Astrocyte (in vitro differentiated cells and primary cell): ENCODE measurements around the gene PCED1B. TPM values are rescaled to one million over a fixed set of nuclear protein-coding genes. Genes with fewer than 3 reads are reported as not detected.
A peak's percentile ranks its signal among the peaks of the same experiment; 100 is the strongest.

Experiments used
- DNase-seq: peaks from one replicate; pipeline ENCODE4 v3.0.0-alpha.2; 2010; ENCODE audit warnings: low read depth
- FAIRE-seq: peaks from 2 replicates; lab custom pipeline; 2011; peaks lifted over from hg19 to GRCh38; lab: Jason Lieb, UNC
- H2AFZ ChIP-seq: 2 replicates; pipeline ENCODE4 v1.6.0; 2012; ENCODE audit warnings: low read depth, low read length, inconsistent platforms
- H3K27ac ChIP-seq: 2 replicates; pipeline ENCODE4 v1.5.1; 2011; ENCODE audit warnings: low read depth, low read length, inconsistent platforms
- H3K27me3 ChIP-seq: 2 replicates; pipeline ENCODE4 v1.6.0; 2011; ENCODE audit warnings: low read length, inconsistent platforms; ENCODE audit not compliant: insufficient read depth
- H3K36me3 ChIP-seq: 2 replicates; pipeline ENCODE4 v1.5.1; 2011; ENCODE audit warnings: low read length, inconsistent platforms; ENCODE audit not compliant: insufficient read depth
- H3K4me1 ChIP-seq: 2 replicates; pipeline ENCODE4 v1.5.1; 2011; ENCODE audit warnings: low read length, inconsistent platforms; ENCODE audit not compliant: insufficient read depth
- H3K4me2 ChIP-seq: 2 replicates; pipeline ENCODE4 v1.6.0; 2012; ENCODE audit warnings: low read length, inconsistent platforms
- H3K4me3 ChIP-seq: 2 replicates; pipeline ENCODE4 v1.5.1; 2011; ENCODE audit warnings: low read depth, mild to moderate bottlenecking, low read length, inconsistent platforms; ENCODE audit not compliant: insufficient read depth
- H3K79me2 ChIP-seq: 2 replicates; pipeline ENCODE4 v1.6.0; 2012; ENCODE audit warnings: mild to moderate bottlenecking, low read length, inconsistent platforms; ENCODE audit not compliant: insufficient read depth
- H3K9ac ChIP-seq: 2 replicates; pipeline ENCODE4 v1.6.0; 2012; ENCODE audit warnings: mild to moderate bottlenecking, low read length, inconsistent platforms
- H3K9me3 ChIP-seq: 2 replicates; pipeline ENCODE4 v1.5.1; 2012; ENCODE audit warnings: low read depth, mild to moderate bottlenecking, low read length, inconsistent platforms; ENCODE audit not compliant: insufficient read depth
- H4K20me1 ChIP-seq: 2 replicates; pipeline ENCODE4 v1.6.0; 2012; ENCODE audit warnings: low read length, inconsistent platforms; ENCODE audit not compliant: insufficient read depth
- H3K27ac Mint-ChIP-seq: one replicate; pipeline ENCODE4 v1.8.0; 2021; ENCODE audit warnings: mild to moderate bottlenecking, mixed read lengths; ENCODE audit not compliant: unreplicated experiment
- H3K27me3 Mint-ChIP-seq: one replicate; pipeline ENCODE4 v1.8.0; 2021; ENCODE audit warnings: low read depth, mixed read lengths; ENCODE audit not compliant: unreplicated experiment
- H3K36me3 Mint-ChIP-seq: one replicate; pipeline ENCODE4 v1.8.0; 2021; ENCODE audit warnings: low read depth, mixed read lengths; ENCODE audit not compliant: unreplicated experiment
- H3K4me1 Mint-ChIP-seq: one replicate; pipeline ENCODE4 v1.8.0; 2021; ENCODE audit warnings: low read depth, mixed read lengths; ENCODE audit not compliant: unreplicated experiment
- H3K4me3 Mint-ChIP-seq: one replicate; pipeline ENCODE4 v1.8.0; 2021; ENCODE audit warnings: mild to moderate bottlenecking, moderate library complexity, mixed read lengths; ENCODE audit not compliant: unreplicated experiment
- H3K9me3 Mint-ChIP-seq: one replicate; pipeline ENCODE4 v1.8.0; 2021; ENCODE audit warnings: mild to moderate bottlenecking, mixed read lengths; ENCODE audit not compliant: unreplicated experiment
- EZH2 ChIP-seq: IDR thresholded peaks from 2 replicates; pipeline ENCODE4 v1.6.1; 2012; ENCODE audit warnings: mild to moderate bottlenecking, low read length, inconsistent platforms; ENCODE audit not compliant: insufficient read depth
- total RNA-seq: library from RNA; stranded (reverse); gene quantifications from 2 replicates; pipeline ENCODE4 v1.2.1, GENCODE V29; 2021
- TF ChIP-seq, protein P1 (sequence below): IDR thresholded peaks from 2 replicates; pipeline ENCODE4 v1.5.1; 2011; ENCODE audit warnings: low read depth, mild to moderate bottlenecking, inconsistent platforms, low read length, moderate library complexity; ENCODE audit not compliant: insufficient read depth

The PCED1B gene
- total RNA-seq, 1 donor from 2014 or later = 1.8 TPM

DNA sequence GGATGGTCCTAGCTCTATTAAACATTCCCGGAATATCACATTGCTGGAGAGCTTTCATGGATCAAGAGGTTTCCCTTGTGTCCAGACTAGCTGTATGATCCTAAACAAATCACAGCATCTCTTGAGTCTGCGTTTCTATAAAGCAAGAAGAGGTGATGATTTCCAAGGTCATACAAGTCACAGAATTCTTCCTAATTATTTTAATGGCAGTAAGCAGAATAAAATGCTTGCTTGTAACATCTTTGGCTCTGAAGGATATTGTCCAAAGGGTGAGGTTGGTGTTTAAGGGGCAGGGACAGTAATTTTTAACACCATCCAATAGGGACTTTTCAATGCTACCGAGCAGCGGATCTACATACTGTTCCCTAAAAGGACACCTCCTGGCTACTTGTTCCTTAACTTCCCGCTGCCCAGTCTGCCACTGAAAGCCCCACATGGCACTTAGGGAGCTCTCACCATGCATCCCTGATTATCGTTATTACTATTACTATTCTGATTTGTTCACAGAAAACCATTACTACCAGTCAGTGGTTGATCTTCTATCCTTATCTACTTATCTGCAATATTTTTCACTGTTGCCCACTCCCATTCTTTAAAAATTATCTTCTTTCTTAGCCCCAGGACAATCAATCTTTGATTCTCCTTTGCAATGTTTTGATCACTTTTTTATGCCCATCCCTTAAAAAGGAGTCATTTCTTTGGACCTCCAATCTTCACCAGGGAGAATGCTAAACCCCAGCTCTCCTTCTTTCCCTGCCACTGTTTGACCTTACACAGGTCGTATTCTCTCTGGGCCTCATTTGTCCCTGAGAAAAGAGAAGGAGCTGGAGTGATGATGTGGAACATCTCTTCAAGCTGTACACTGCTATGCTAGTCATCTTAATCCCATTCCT is 4.0 kb upstream of the PCED1B start:
- TF ChIP-seq EZH2 = no peak
- TF ChIP-seq, protein P1, sequence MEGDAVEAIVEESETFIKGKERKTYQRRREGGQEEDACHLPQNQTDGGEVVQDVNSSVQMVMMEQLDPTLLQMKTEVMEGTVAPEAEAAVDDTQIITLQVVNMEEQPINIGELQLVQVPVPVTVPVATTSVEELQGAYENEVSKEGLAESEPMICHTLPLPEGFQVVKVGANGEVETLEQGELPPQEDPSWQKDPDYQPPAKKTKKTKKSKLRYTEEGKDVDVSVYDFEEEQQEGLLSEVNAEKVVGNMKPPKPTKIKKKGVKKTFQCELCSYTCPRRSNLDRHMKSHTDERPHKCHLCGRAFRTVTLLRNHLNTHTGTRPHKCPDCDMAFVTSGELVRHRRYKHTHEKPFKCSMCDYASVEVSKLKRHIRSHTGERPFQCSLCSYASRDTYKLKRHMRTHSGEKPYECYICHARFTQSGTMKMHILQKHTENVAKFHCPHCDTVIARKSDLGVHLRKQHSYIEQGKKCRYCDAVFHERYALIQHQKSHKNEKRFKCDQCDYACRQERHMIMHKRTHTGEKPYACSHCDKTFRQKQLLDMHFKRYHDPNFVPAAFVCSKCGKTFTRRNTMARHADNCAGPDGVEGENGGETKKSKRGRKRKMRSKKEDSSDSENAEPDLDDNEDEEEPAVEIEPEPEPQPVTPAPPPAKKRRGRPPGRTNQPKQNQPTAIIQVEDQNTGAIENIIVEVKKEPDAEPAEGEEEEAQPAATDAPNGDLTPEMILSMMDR = no peak
- FAIRE-seq (no peak), DNase-seq (no peak)
- Histone ChIP-seq H4K20me1 (peaks cover 24% of the 10 kb centered on the region), H3K4me1 (peaks cover 10% of the 10 kb centered on the region), H3K36me3 (peaks cover 15% of the 10 kb centered on the region), H3K4me2 (peak overlapping the region; percentile 93), H3K9me3 (no peaks in the 10 kb centered on the region), H3K27ac (no peak overlapping the region), H3K9ac (peak overlapping the region; percentile 3), H3K4me3 (peak overlapping the region; percentile 92), H3K27me3 (no peaks in the 10 kb centered on the region), H3K79me2 (peaks cover 54% of the 10 kb centered on the region), H2AFZ (no peak overlapping the region)
- peaks cover 17% of the 10 kb centered on the region for H3K4me1 Mint-ChIP-seq
- peak overlapping the region; percentile 17 for H3K4me3 Mint-ChIP-seq
- peaks cover 2% of the 10 kb centered on the region for H3K9me3 Mint-ChIP-seq
- H3K36me3 Mint-ChIP-seq = peaks cover 1% of the 10 kb centered on the region
- peaks cover 9% of the 10 kb centered on the region for H3K27me3 Mint-ChIP-seq
- H3K27ac Mint-ChIP-seq = no peak overlapping the region

DNA sequence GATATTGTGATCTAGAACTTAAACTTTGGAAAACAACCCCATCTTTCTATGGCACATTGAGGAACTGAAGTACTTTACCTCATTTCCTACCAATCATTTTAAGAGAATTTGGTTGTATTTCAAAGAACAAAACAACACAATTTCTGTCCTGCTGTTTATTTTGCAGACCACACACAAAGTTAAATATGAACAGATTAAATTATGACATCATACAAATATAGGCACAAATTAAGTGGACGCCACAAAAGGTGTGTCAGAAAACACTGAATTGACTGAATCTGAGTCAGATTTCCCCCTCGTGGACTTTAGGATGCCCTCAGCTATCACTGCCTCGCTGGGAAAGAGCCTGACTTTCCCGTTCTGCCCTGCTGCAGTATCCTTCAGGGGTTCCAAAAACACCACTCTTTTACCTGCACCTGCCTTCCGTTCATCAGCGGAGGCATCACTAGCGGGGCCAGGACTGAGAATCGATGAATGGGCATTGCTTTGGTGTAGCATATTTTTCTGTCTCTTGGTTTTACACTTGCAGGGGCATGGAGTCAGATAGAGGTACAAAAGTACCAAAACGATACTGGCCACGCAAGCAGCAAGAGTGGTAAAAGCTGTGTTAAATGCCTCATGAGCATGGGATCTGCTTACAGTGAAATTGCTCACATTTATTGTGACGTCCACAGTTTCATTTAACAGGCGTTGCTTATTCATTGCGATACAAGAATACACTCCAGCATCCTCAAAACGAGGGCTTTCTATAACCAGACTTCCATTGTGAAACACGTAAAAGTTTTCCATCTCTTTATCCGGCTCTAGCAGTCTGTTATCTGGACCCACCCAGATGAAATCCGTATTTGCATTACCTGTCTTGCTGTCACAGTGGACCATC is 2.0 kb upstream of the PCED1B start:
- no peak for FAIRE-seq

DNA sequence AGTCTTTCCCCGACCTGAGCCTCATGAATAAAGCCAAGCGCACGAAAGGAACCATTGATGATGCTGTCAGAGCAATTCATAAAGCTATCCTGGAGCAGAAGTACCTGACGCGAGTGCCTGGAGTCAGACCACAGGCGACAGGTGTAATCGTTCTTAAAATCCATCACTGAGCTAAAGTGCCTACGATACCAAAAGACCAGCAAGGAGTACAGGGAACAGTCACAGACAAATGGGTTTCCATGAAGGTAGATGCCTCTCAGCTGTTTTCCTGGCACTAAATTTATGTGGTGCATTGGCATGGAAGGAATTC is 1.4 kb upstream of the PCED1B start:
- Mint-ChIP-seq H3K36me3 (peaks cover 1% of the 10 kb centered on the region), H3K9me3 (peaks cover 2% of the 10 kb centered on the region), H3K4me3 (peak overlapping the region; percentile 90), H3K27me3 (peaks cover 9% of the 10 kb centered on the region), H3K4me1 (peaks cover 38% of the 10 kb centered on the region), H3K27ac (no peak overlapping the region)
- peak overlapping the region; percentile 97 for H3K9ac ChIP-seq
- H3K4me2 ChIP-seq = peak overlapping the region; percentile 93
- peaks cover 24% of the 10 kb centered on the region for H4K20me1 ChIP-seq
- H3K4me1 ChIP-seq = peaks cover 34% of the 10 kb centered on the region
- peak overlapping the region; percentile 97 for H3K27ac ChIP-seq
- H3K36me3 ChIP-seq = peaks cover 15% of the 10 kb centered on the region
- no peaks in the 10 kb centered on the region for H3K9me3 ChIP-seq
- DNase-seq (no peak), FAIRE-seq (no peak)
- no peak for TF ChIP-seq EZH2
- TF ChIP-seq, protein P1 = no peak
- H3K79me2 ChIP-seq = peaks cover 55% of the 10 kb centered on the region
- H3K27me3 ChIP-seq = no peaks in the 10 kb centered on the region
- H3K4me3 ChIP-seq = peak overlapping the region; percentile 92
- no peak overlapping the region for H2AFZ ChIP-seq

More for the DNA sequence above, 2.0 kb upstream of the PCED1B start:
- H3K4me3 Mint-ChIP-seq = peak overlapping the region; percentile 90
- no peaks in the 10 kb centered on the region for H3K27me3 ChIP-seq
- H3K27ac ChIP-seq = peak overlapping the region; percentile 97
- H3K4me2 ChIP-seq = peak overlapping the region; percentile 93
- peak overlapping the region; percentile 92 for H3K4me3 ChIP-seq
- peak overlapping the region; percentile 97 for H3K9ac ChIP-seq
- peaks cover 15% of the 10 kb centered on the region for H3K36me3 ChIP-seq
- TF ChIP-seq EZH2 = no peak
- no peak overlapping the region for H2AFZ ChIP-seq
- peaks cover 2% of the 10 kb centered on the region for H3K9me3 Mint-ChIP-seq
- peaks cover 1% of the 10 kb centered on the region for H3K36me3 Mint-ChIP-seq
- no peak overlapping the region for H3K27ac Mint-ChIP-seq
- DNase-seq = no peak
- H3K79me2 ChIP-seq = peaks cover 55% of the 10 kb centered on the region
- H4K20me1 ChIP-seq = peaks cover 24% of the 10 kb centered on the region
- peaks cover 32% of the 10 kb centered on the region for H3K4me1 Mint-ChIP-seq
- no peaks in the 10 kb centered on the region for H3K9me3 ChIP-seq
- H3K4me1 ChIP-seq = peaks cover 28% of the 10 kb centered on the region
- peaks cover 9% of the 10 kb centered on the region for H3K27me3 Mint-ChIP-seq
